Peyer's patch (tissue), 4 donors: ENCODE results near the gene H6PD. TPM values are rescaled to one million over a fixed set of nuclear protein-coding genes. Genes with fewer than 3 reads are reported as not detected.
A peak's percentile ranks its signal among the peaks of the same experiment; 100 is the strongest.

Experiments used
- DNase-seq, 3 donors: peaks; one replicate each; pipeline ENCODE4 v3.0.0-alpha.2; 2017 to 2019
- H3K27ac ChIP-seq, 4 donors: fragments of 200-600 bp; sonication (generic); one replicate each; pipeline ENCODE4 v1.5.1; 2016 to 2019
- H3K27me3 ChIP-seq, 2 donors: fragments of 200-600 bp; sonication (generic); one replicate each; pipeline ENCODE4 v1.5.1; 2019
- H3K36me3 ChIP-seq, 3 donors: fragments of 200-600 bp; sonication (generic); one replicate each; pipeline ENCODE4 v1.5.1; 2016 to 2019
- H3K4me1 ChIP-seq, 4 donors: fragments of 200-600 bp; sonication (generic); one replicate each; pipeline ENCODE4 v1.5.1; 2016 to 2019
- H3K4me3 ChIP-seq, 4 donors: fragments of 200-600 bp; sonication (generic); 1 replicate in 3 of 4; 2 replicates in 1 of 4; pipeline ENCODE4 v1.5.1; 2016 to 2019; ENCODE audit warnings: mild to moderate bottlenecking in 1 of 4
- H3K9me3 ChIP-seq, 4 donors: fragments of 200-600 bp; sonication (generic); one replicate each; pipeline ENCODE4 v1.5.1; 2016 to 2019; ENCODE audit warnings: mild to moderate bottlenecking in 1 of 4
- POLR2A ChIP-seq, 2 donors: fragments of 450-650 bp; IDR thresholded peaks; one replicate each; pipeline ENCODE4 v1.5.1; 2017; ENCODE audit warnings: antibody characterized with exemption in 2 of 2, mild to moderate bottlenecking in 2 of 2, moderate library complexity in 2 of 2
- total RNA-seq, 4 donors: library from RNA; depleted of rRNA; stranded (reverse); fragments of >200 nt; gene quantifications; one replicate each; pipeline ENCODE4 v1.1.0, GENCODE V29; 2016
- TF ChIP-seq, protein P1 (sequence below), 6 experiments: fragments of 450-650 bp in 4 of 6; fragments of 200-600 bp in 2 of 6; sonication (generic) in 1 of 6; IDR thresholded peaks; one replicate each; pipeline ENCODE4 v1.5.1; 2017 to 2019; ENCODE audit warnings: antibody characterized with exemption in 6 of 6, mild to moderate bottlenecking in 3 of 6, moderate library complexity in 1 of 6

The H6PD gene
- total RNA-seq, 4 donors from 2014 or later = 23.1 to 72.9 (median 37.2) TPM

DNA sequence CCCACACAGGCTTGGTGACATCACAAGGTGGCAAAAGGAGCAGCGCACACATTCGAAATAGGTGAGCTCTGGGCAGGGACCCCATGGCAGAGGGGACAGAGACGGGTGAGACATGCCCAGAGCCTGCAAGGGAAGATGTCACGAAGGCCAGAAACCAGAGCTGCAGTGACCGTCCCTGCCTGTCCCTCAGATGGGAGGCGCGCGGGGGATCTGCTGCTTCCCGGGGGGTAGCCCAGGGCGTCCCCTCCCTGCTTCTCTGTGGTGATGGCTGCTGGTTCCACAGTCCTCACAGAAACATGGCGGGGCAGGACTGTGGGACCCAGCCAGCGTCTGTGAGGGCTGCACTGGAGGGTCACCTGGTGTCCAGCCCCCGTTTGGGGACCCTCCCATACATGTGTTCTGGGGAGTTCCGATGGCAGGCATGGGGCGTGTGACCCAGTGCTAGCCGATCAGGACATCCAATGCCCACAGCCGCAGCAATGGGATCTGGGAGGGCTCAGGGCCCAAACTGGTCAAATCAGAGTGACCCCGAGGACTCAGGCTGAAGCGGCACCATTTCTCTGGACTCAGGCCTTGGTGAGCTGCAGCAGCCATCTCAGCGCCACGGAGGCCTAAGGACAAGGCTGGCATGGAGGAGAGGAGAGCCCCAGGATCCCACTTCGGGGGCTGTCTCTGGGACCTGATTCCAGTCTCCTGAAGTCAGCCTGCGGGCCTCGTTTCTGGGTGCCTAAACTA is 37.5 kb downstream of the H6PD start:
- no peaks in the 10 kb centered on the region for H3K9me3 ChIP-seq
- H3K4me3 ChIP-seq = no peak overlapping the region
- peaks cover 0 to 6% (median 0%) of the 10 kb centered on the region in 3 donors for H3K36me3 ChIP-seq
- H3K4me1 ChIP-seq = peaks cover 0 to 11% (median 0%) of the 10 kb centered on the region in 4 donors
- TF ChIP-seq, protein P1, sequence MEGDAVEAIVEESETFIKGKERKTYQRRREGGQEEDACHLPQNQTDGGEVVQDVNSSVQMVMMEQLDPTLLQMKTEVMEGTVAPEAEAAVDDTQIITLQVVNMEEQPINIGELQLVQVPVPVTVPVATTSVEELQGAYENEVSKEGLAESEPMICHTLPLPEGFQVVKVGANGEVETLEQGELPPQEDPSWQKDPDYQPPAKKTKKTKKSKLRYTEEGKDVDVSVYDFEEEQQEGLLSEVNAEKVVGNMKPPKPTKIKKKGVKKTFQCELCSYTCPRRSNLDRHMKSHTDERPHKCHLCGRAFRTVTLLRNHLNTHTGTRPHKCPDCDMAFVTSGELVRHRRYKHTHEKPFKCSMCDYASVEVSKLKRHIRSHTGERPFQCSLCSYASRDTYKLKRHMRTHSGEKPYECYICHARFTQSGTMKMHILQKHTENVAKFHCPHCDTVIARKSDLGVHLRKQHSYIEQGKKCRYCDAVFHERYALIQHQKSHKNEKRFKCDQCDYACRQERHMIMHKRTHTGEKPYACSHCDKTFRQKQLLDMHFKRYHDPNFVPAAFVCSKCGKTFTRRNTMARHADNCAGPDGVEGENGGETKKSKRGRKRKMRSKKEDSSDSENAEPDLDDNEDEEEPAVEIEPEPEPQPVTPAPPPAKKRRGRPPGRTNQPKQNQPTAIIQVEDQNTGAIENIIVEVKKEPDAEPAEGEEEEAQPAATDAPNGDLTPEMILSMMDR (IDR thresholded peaks at IDR 0.05) = no peak
- no peak for TF ChIP-seq POLR2A (IDR thresholded peaks at IDR 0.05)
- no peak overlapping the region for H3K27ac ChIP-seq
- H3K27me3 ChIP-seq = no peaks in the 10 kb centered on the region
- DNase-seq = no peak

DNA sequence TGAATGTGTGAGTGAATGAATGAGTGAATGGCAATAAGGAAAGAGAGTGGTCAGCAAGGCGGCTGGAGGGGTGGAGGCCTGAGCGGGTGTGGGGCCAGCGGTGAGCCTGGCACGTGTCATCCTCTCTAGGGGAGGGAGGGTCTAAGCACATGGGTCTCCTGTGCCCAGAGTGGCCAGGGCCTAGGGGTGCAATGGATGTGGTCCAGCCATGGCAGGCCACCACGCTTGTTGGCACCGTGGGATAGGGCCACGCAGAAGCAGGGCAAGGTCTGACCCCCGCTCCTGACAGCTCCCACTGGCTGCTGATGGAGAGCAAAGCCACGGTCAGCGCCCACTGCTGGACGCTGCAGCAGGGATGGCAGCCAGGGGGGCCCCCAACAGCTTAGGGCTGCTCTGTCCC is 38.6 kb downstream of the H6PD start:
- Histone ChIP-seq H3K27ac (no peak overlapping the region), H3K27me3 (no peaks in the 10 kb centered on the region), H3K36me3 (peaks cover 0 to 6% (median 0%) of the 10 kb centered on the region in 3 donors), H3K4me3 (no peak overlapping the region), H3K4me1 (peaks cover 0 to 11% (median 0%) of the 10 kb centered on the region in 4 donors), H3K9me3 (no peaks in the 10 kb centered on the region)
- DNase-seq = no peak
- TF ChIP-seq, protein P1 (IDR thresholded peaks at IDR 0.05) = no peak
- no peak for TF ChIP-seq POLR2A (IDR thresholded peaks at IDR 0.05)

DNA sequence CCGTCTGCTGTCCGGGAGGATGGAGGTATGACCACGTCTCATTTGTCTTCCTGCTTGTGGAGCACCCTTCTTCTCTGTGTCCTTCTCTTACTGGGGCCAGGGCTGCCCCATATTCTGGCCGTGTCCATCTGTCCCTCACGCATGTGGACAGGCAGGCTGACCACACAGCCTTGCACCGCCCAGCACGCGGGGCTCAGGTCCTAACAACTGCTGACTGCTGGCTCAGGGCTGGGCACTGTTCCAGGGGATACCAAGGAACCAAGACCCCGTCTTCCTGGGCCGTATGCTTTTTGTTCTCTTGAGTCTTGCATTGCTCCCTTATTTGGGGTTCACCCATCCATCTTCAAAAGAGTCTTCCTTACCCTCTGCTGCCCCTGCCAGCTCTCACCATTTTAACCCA is 40.6 kb downstream of the H6PD start:
- Histone ChIP-seq H3K27ac (no peak overlapping the region), H3K4me3 (no peak overlapping the region), H3K9me3 (no peaks in the 10 kb centered on the region), H3K27me3 (no peaks in the 10 kb centered on the region), H3K36me3 (no peaks in the 10 kb centered on the region), H3K4me1 (peaks cover 0 to 30% (median 0%) of the 10 kb centered on the region in 4 donors)
- no peak for DNase-seq
- TF ChIP-seq, protein P1 (IDR thresholded peaks at IDR 0.05) = no peak
- no peak for TF ChIP-seq POLR2A (IDR thresholded peaks at IDR 0.05)

DNA sequence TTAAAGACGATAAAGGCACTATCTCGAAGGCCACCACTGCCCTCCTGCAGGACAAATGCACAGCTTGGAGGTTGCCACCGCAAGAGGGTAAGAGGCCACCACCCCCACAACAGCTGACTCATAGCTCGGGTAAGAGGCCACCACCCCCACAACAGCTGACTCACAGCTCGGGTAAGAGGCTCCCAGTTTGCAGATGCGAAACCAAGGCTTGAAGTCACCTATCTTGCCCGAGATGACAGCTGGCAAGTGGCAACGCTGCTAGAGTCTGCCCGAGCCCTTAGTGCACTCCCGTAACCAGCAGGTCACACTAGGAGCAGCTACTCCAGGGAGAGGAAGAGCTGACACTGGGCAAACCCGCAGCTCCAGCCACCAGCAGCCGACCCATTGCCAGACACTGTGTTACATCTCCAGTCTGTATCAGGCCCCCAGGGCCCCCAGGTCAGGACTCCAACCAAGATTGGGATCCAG is 41.0 kb downstream of the H6PD start:
- peak; percentile 31 to 75 (median 74) for DNase-seq
- Histone ChIP-seq H3K27me3 (no peaks in the 10 kb centered on the region), H3K9me3 (no peaks in the 10 kb centered on the region), H3K4me3 (no peak overlapping the region), H3K4me1 (peaks cover 0 to 33% (median 0%) of the 10 kb centered on the region in 4 donors), H3K36me3 (no peaks in the 10 kb centered on the region), H3K27ac (peak overlapping the region in 1 of 4 donors; percentile 59)
- TF ChIP-seq, protein P1 (IDR thresholded peaks at IDR 0.05) = no peak
- TF ChIP-seq POLR2A (IDR thresholded peaks at IDR 0.05) = no peak

DNA sequence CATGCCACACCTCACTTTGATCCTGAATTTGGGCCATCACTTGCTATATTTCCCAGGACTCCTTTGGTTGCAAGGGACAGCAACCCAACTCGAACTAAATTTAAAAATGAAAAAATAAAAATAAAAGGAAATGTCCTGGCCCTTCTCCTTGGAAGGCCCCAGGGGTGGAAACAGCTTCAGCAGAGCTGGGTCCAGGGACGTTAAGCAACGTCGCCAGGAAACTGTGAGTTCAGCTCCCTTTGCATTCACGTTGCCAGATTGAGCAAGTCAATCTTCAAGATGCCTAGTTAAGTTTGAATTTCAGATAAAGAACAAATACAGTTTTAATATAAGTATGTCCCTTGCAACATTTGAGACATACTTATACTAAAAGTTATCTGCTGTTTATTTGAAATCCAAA is 43.5 kb downstream of the H6PD start:
- no peak for DNase-seq
- Histone ChIP-seq H3K27ac (peak overlapping the region in 3 of 4 donors; percentile 68 to 84 (median 76)), H3K9me3 (no peaks in the 10 kb centered on the region), H3K4me3 (no peak overlapping the region), H3K4me1 (peaks cover 0 to 38% (median 0%) of the 10 kb centered on the region in 4 donors), H3K36me3 (no peaks in the 10 kb centered on the region), H3K27me3 (no peaks in the 10 kb centered on the region)
- TF ChIP-seq, protein P1 (IDR thresholded peaks at IDR 0.05) = no peak
- no peak for TF ChIP-seq POLR2A (IDR thresholded peaks at IDR 0.05)
